Neural cell (in vitro differentiated cells): Measurements from ENCODE around the gene EPHA4. TPM values are rescaled to one million over a fixed set of nuclear protein-coding genes. Genes with fewer than 3 reads are reported as not detected.

Source experiments
- H2AFZ ChIP-seq: fragments of 200-600, 300-800 bp; sonication (generic), shearing (Covaris generic); 2 replicates; pipeline ENCODE4 v1.6.0; 2014; ENCODE audit warnings: low read depth, mild to moderate bottlenecking, antibody characterized with exemption, low read length, moderate library complexity
- H3F3A ChIP-seq: fragments of 200-600 bp; shearing (Covaris generic); 2 replicates; pipeline ENCODE4 v1.6.1; 2016; ENCODE audit warnings: mild to moderate bottlenecking, moderate library complexity, mixed read lengths, antibody characterized with exemption, low read length; ENCODE audit not compliant: insufficient read depth, poor library complexity, severe bottlenecking
- H3K27ac ChIP-seq: fragments of 200-600, 300-800 bp; sonication (generic), shearing (Covaris generic); 2 replicates; pipeline ENCODE4 v1.5.1; 2014; ENCODE audit warnings: mild to moderate bottlenecking, low read length, moderate library complexity
- H3K27me3 ChIP-seq: fragments of 300-800, 200-600 bp; sonication (generic), shearing (Covaris generic); 2 replicates; pipeline ENCODE4 v1.6.0; 2014; ENCODE audit warnings: mild to moderate bottlenecking, low read depth, low read length, moderate library complexity; ENCODE audit not compliant: insufficient read depth
- H3K36me3 ChIP-seq: fragments of 300-800, 200-600 bp; sonication (generic), shearing (Covaris generic); 2 replicates; pipeline ENCODE4 v1.5.1; 2014; ENCODE audit warnings: mild to moderate bottlenecking, antibody characterized with exemption, low read length, moderate library complexity; ENCODE audit not compliant: insufficient read depth
- H3K4me2 ChIP-seq: fragments of 300-800, 200-600 bp; sonication (generic), shearing (Covaris generic); 2 replicates; pipeline ENCODE4 v1.6.0; 2014; ENCODE audit warnings: mild to moderate bottlenecking, low read length
- H3K4me3 ChIP-seq: fragments of 300-800, 200-600 bp; sonication (generic), shearing (Covaris generic); 2 replicates; pipeline ENCODE4 v1.5.1; 2014; ENCODE audit warnings: mild to moderate bottlenecking, low read length, moderate library complexity
- H3K79me2 ChIP-seq: fragments of 200-600 bp; shearing (Covaris generic); replicated peaks from 2 replicates; pipeline ENCODE4 v1.6.0; 2014; ENCODE audit warnings: mild to moderate bottlenecking, low read length, moderate library complexity; ENCODE audit not compliant: insufficient read depth
- H3K9ac ChIP-seq: fragments of 300-800, 200-600 bp; sonication (generic), shearing (Covaris generic); 2 replicates; pipeline ENCODE4 v1.6.1; 2016; ENCODE audit warnings: mild to moderate bottlenecking, low read length, mixed read lengths
- H3K9me2 ChIP-seq: fragments of 200-600 bp; shearing (Covaris generic); 2 replicates; pipeline ENCODE4 v1.6.1; 2016; ENCODE audit warnings: mild to moderate bottlenecking, low read length, mixed read lengths; ENCODE audit not compliant: insufficient read depth
- H3K9me3 ChIP-seq: fragments of 200-600, 300-800 bp; sonication (generic), shearing (Covaris generic); 2 replicates; pipeline ENCODE4 v1.6.1; 2016; ENCODE audit warnings: mild to moderate bottlenecking, mixed run types, low read length, moderate library complexity, mixed read lengths
- H4K20me1 ChIP-seq: fragments of 200-600 bp; shearing (Covaris generic); 2 replicates; pipeline ENCODE4 v1.6.1; 2016; ENCODE audit warnings: mild to moderate bottlenecking, mixed run types; ENCODE audit not compliant: insufficient read depth
- CTCF ChIP-seq: fragments of 450-650 bp; IDR thresholded peaks from 2 replicates; pipeline ENCODE4 v1.5.1; 2014; ENCODE audit warnings: antibody characterized with exemption, mild to moderate bottlenecking, moderate library complexity; ENCODE audit not compliant: poor library complexity, severe bottlenecking
- EP300 ChIP-seq: fragments of 450-650 bp; conservative IDR thresholded peaks from 2 replicates; pipeline ENCODE4 v1.6.1; 2014; ENCODE audit warnings: antibody characterized with exemption, mild to moderate bottlenecking, moderate library complexity; ENCODE audit not compliant: poor library complexity, severe bottlenecking
- EZH2 ChIP-seq: fragments of 200-600, 300-800 bp; shearing (Covaris generic), sonication (generic); IDR thresholded peaks from 2 replicates; pipeline ENCODE4 v1.6.1; 2014; ENCODE audit warnings: antibody characterized with exemption, low read length, borderline replicate concordance, mild to moderate bottlenecking; ENCODE audit not compliant: insufficient read depth, poor library complexity, severe bottlenecking
- MXI1 ChIP-seq: fragments of 450-650 bp; conservative IDR thresholded peaks from 2 replicates; pipeline ENCODE4 v1.6.1; 2014; ENCODE audit warnings: antibody characterized with exemption, mild to moderate bottlenecking; ENCODE audit not compliant: poor library complexity, severe bottlenecking
- POLR2AphosphoS5 ChIP-seq: IDR thresholded peaks from 2 replicates; pipeline ENCODE4 v1.6.1; 2012
- RAD21 ChIP-seq: fragments of 450-650 bp; conservative IDR thresholded peaks from 2 replicates; pipeline ENCODE4 v1.6.1; 2014; ENCODE audit warnings: antibody characterized with exemption, mild to moderate bottlenecking, moderate library complexity
- SMC3 ChIP-seq: fragments of 450-650 bp; conservative IDR thresholded peaks from 2 replicates; pipeline ENCODE4 v1.6.1; 2014; ENCODE audit warnings: antibody characterized with exemption, mild to moderate bottlenecking, moderate library complexity; ENCODE audit not compliant: poor library complexity
- TAF1 ChIP-seq: IDR thresholded peaks from 2 replicates; pipeline ENCODE4 v1.6.1; 2012; ENCODE audit warnings: low read depth
- polyA plus RNA-seq: library from polyadenylated mRNA; depleted of rRNA; stranded (reverse); fragments of >200 nt; gene quantifications from 2 replicates; pipeline ENCODE4 v1.2.3, GENCODE V29; 2014
- TF ChIP-seq, protein P1 (sequence below): IDR thresholded peaks from 2 replicates; pipeline ENCODE4 v1.6.1; 2012; ENCODE audit warnings: borderline replicate concordance

EPHA4 gene
- polyA plus RNA-seq, 1 donor from 2014 or later: 71.1 TPM

- Histone ChIP-seq H4K20me1 (no peaks in the 10 kb centered on the region), H3F3A (no peaks in the 10 kb centered on the region), H3K27ac (no peak overlapping the region), H3K9ac (no peak overlapping the region), H3K27me3 (no peaks in the 10 kb centered on the region), H3K9me3 (no peaks in the 10 kb centered on the region), H3K4me3 (no peak overlapping the region), H3K4me2 (no peak overlapping the region), H3K79me2 (peaks cover 68% of the 10 kb centered on the region), H3K36me3 (no peaks in the 10 kb centered on the region), H2AFZ (no peak overlapping the region), H3K9me2 (no peaks in the 10 kb centered on the region)
- TF ChIP-seq MXI1 (no peak), RAD21 (no peak), TAF1 (no peak), EZH2 (no peak), SMC3 (no peak), CTCF (no peak), POLR2AphosphoS5 (no peak), EP300 (no peak)
- TF ChIP-seq, protein P1, sequence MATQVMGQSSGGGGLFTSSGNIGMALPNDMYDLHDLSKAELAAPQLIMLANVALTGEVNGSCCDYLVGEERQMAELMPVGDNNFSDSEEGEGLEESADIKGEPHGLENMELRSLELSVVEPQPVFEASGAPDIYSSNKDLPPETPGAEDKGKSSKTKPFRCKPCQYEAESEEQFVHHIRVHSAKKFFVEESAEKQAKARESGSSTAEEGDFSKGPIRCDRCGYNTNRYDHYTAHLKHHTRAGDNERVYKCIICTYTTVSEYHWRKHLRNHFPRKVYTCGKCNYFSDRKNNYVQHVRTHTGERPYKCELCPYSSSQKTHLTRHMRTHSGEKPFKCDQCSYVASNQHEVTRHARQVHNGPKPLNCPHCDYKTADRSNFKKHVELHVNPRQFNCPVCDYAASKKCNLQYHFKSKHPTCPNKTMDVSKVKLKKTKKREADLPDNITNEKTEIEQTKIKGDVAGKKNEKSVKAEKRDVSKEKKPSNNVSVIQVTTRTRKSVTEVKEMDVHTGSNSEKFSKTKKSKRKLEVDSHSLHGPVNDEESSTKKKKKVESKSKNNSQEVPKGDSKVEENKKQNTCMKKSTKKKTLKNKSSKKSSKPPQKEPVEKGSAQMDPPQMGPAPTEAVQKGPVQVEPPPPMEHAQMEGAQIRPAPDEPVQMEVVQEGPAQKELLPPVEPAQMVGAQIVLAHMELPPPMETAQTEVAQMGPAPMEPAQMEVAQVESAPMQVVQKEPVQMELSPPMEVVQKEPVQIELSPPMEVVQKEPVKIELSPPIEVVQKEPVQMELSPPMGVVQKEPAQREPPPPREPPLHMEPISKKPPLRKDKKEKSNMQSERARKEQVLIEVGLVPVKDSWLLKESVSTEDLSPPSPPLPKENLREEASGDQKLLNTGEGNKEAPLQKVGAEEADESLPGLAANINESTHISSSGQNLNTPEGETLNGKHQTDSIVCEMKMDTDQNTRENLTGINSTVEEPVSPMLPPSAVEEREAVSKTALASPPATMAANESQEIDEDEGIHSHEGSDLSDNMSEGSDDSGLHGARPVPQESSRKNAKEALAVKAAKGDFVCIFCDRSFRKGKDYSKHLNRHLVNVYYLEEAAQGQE: no peak
Measured at GRCh38 chr2:221517146-221517695, 54.9 kb downstream of the EPHA4 start.

DNA sequence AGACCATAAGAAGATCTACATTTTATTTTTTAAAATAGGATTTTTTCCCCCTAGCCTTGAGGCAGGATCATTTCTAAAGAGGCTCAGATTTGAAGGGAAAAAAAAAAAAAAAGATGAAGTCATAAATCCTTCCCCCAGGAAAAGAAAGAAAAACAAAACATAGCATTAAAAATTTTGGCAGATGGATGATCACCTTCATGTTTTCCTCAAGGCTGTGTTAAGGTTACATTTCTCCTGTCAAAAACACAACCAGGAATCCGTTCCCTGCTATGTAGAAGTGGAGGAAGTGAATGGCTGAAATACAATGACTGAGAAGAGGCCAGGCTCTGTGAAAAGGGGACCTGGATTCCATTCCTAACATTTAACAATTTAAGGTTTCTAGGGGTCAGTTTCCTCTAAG lies 56.2 kb downstream of the EPHA4 start:
- H3K9me3 ChIP-seq: no peaks in the 10 kb centered on the region
- H3F3A ChIP-seq: no peaks in the 10 kb centered on the region
- H3K9me2 ChIP-seq: no peaks in the 10 kb centered on the region
- peaks cover 67% of the 10 kb centered on the region for H3K79me2 ChIP-seq
- H3K36me3 ChIP-seq: no peaks in the 10 kb centered on the region
- TF ChIP-seq POLR2AphosphoS5 (no peak), SMC3 (no peak), MXI1 (no peak), RAD21 (no peak), EZH2 (no peak)
- TF ChIP-seq, protein P1: no peak
- no peaks in the 10 kb centered on the region for H4K20me1 ChIP-seq
- no peaks in the 10 kb centered on the region for H3K27me3 ChIP-seq
- H3K4me3 ChIP-seq: no peak overlapping the region
- no peak overlapping the region for H3K4me2 ChIP-seq
- no peak overlapping the region for H3K9ac ChIP-seq
- H3K27ac ChIP-seq: no peak overlapping the region
- no peak overlapping the region for H2AFZ ChIP-seq
